ENCODE measurements around the gene NPB. TPM values are rescaled to one million over a fixed set of nuclear protein-coding genes. Genes with fewer than 3 reads are reported as not detected.

Gene NPB
- polyA plus RNA-seq, 1 of the 3 experiments (the other 2 are of a cell fraction): 2.4 TPM

DNA sequence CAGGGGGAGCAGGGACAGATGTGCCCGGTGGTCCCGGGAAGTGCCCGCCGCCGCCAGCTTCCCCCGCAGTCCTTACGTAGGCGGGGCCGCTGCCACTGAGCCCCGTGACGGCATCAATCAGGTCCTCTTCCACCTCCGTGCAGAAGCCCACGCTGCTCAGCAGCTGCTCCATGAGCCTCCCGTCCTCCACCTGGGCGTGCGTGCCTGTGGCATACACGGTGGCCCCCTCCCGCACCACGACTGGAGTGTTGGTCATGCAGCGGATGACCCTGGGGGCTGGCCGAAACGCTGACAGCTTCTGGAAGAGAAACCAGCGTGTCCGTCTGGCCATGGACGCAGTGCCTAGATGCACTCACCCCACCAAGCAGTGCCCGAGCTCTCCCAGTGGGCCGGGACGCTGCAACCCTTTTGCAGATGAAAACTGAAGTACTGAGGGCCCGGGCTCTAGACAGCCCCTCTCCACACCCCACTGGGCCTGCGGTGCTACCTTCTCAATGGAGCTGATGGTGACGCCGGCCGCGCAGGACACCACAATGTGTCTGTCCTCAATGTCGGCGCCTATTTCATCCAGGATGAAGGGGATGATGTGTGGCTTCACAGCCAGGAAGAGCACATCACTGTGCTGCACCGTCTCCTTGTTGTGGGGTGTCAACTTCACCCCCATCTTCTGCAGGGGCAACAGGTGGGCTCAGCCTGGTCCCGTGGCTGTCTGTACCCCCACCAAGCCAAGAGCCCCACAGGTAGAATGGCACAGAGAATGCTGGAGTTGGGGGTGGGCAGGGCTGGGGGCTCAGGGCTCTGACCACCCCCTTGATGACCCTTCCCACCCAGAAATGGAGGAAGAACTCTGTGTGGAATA lies 33.0 kb downstream of the NPB start:
- H2AFZ ChIP-seq (ENCODE audit: low read depth): no peak overlapping the region
- no peak overlapping the region for H3K4me3 ChIP-seq (ENCODE audit: low read depth in 2 of 2, low read length in 1 of 2)

DNA sequence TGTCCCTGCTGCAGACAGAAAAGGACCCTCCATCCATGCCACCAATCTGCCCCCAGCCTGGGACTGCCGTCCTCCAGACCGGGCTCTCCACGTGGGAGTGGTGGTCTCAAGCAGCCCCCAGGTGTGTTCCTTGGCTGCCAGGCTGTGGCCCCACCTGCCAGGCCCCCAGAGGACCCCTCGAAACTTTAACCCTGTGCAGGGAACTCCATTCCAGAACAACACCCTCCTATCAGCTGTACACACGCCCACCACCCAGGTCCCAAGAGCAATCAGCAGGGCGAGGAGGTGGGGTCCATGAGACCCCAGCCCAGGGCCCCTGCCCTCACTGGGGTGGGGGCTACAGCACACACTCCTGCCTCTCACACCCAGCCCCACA lies 33.7 kb downstream of the NPB start:
- ChIA-PET POLR2A (interaction anchor here (1.2 to 4.0 kb wide), 3 partner anchors 8 to 26 kb away, joined by 3 to 34 read pairs (median 11); partner anchors contain the start of gene MAFG), CTCF (interaction anchor here (1.2 to 17.7 kb wide), 6 partner anchors 8 to 101 kb away, joined by 3 to 216 read pairs (median 24); partner anchors contain the start of genes CENPX, LRRC45, MAFG and NOTUM)
- TF ChIP-seq, protein P1, sequence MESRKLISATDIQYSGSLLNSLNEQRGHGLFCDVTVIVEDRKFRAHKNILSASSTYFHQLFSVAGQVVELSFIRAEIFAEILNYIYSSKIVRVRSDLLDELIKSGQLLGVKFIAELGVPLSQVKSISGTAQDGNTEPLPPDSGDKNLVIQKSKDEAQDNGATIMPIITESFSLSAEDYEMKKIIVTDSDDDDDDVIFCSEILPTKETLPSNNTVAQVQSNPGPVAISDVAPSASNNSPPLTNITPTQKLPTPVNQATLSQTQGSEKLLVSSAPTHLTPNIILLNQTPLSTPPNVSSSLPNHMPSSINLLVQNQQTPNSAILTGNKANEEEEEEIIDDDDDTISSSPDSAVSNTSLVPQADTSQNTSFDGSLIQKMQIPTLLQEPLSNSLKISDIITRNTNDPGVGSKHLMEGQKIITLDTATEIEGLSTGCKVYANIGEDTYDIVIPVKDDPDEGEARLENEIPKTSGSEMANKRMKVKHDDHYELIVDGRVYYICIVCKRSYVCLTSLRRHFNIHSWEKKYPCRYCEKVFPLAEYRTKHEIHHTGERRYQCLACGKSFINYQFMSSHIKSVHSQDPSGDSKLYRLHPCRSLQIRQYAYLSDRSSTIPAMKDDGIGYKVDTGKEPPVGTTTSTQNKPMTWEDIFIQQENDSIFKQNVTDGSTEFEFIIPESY (IDR thresholded peaks at IDR 0.05; ENCODE audit: borderline replicate concordance, low read depth): no peak
- TF ChIP-seq CHD2 (IDR thresholded peaks at IDR 0.05; ENCODE audit: low read length, partially characterized antibody): no peak
- TF ChIP-seq, protein P2, sequence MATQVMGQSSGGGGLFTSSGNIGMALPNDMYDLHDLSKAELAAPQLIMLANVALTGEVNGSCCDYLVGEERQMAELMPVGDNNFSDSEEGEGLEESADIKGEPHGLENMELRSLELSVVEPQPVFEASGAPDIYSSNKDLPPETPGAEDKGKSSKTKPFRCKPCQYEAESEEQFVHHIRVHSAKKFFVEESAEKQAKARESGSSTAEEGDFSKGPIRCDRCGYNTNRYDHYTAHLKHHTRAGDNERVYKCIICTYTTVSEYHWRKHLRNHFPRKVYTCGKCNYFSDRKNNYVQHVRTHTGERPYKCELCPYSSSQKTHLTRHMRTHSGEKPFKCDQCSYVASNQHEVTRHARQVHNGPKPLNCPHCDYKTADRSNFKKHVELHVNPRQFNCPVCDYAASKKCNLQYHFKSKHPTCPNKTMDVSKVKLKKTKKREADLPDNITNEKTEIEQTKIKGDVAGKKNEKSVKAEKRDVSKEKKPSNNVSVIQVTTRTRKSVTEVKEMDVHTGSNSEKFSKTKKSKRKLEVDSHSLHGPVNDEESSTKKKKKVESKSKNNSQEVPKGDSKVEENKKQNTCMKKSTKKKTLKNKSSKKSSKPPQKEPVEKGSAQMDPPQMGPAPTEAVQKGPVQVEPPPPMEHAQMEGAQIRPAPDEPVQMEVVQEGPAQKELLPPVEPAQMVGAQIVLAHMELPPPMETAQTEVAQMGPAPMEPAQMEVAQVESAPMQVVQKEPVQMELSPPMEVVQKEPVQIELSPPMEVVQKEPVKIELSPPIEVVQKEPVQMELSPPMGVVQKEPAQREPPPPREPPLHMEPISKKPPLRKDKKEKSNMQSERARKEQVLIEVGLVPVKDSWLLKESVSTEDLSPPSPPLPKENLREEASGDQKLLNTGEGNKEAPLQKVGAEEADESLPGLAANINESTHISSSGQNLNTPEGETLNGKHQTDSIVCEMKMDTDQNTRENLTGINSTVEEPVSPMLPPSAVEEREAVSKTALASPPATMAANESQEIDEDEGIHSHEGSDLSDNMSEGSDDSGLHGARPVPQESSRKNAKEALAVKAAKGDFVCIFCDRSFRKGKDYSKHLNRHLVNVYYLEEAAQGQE (IDR thresholded peaks at IDR 0.05; ENCODE audit: low read depth, low read length): no peak
- TF ChIP-seq GABPA (IDR thresholded peaks at IDR 0.05; ENCODE audit: low read depth): no peak
- no peak for TF ChIP-seq SMC3 (IDR thresholded peaks at IDR 0.05; ENCODE audit: low read depth, low read length)
- no peak for TF ChIP-seq GATA2 (CRISPR knock-in tag; IDR thresholded peaks at IDR 0.05)
- TF ChIP-seq ELF1 (IDR thresholded peaks at IDR 0.05): no peak
- peaks cover 6 to 19% of the 10 kb centered on the region in 2 experiments; a peak in 2 of 4 replicates for H3K4me1 ChIP-seq (ENCODE audit: control insufficient read depth in 1 of 2, insufficient read depth in 2 of 2, low read depth in 1 of 2, low read length in 1 of 2)
- WGBS (ENCODE audit: low lambda C conversion rate): 90% methylated on average over 6 of the region's 6 CpGs
- peaks cover 0 to 20% of the 10 kb centered on the region in 2 experiments for H3K36me3 ChIP-seq (replicated peaks in 1 of 2; ENCODE audit: control insufficient read depth in 1 of 2, insufficient read depth in 2 of 2, low read length in 1 of 2)
- H3F3A ChIP-seq (replicated peaks; ENCODE audit: insufficient read depth): peaks cover 10% of the 10 kb centered on the region
- H3K4me3 ChIP-seq (ENCODE audit: low read depth in 2 of 2, low read length in 1 of 2): peak overlapping the region; percentile 24 to 100
- peaks cover 19% of the 10 kb centered on the region for H3K79me2 ChIP-seq (ENCODE audit: insufficient read depth)
- no peak for DNase-seq
- H3K9me3 ChIP-seq: no peaks in the 10 kb centered on the region
- H3K4me2 ChIP-seq: peak overlapping the region; percentile 100
- peak overlapping the region; percentile 91; the same call in 1 of the 2 replicates for H3K9ac ChIP-seq
- peaks cover 7% of the 10 kb centered on the region; the same call in 1 of the 2 replicates for H4K20me1 ChIP-seq (ENCODE audit: insufficient read depth)
- H3K27me3 ChIP-seq (ENCODE audit: insufficient read depth): no peaks in the 10 kb centered on the region
- no peak overlapping the region for H2AFZ ChIP-seq (ENCODE audit: low read depth)
- no peaks in the 10 kb centered on the region for H3K9me2 ChIP-seq
- no peak overlapping the region for H3K27ac ChIP-seq (ENCODE audit: low read depth in 2 of 2, low read length in 1 of 2)

More for the DNA sequence above, 33.0 kb downstream of the NPB start:
- Histone ChIP-seq H3K27me3 (ENCODE audit: insufficient read depth) (no peaks in the 10 kb centered on the region), H3K9me3 (no peaks in the 10 kb centered on the region), H3K4me2 (peak overlapping the region; percentile 100), H3K36me3 (replicated peaks in 1 of 2; ENCODE audit: control insufficient read depth in 1 of 2, insufficient read depth in 2 of 2, low read length in 1 of 2) (peaks cover 0 to 20% of the 10 kb centered on the region in 2 experiments), H3K4me1 (ENCODE audit: control insufficient read depth in 1 of 2, insufficient read depth in 2 of 2, low read depth in 1 of 2, low read length in 1 of 2) (peaks cover 6 to 19% of the 10 kb centered on the region in 2 experiments; a peak in 2 of 4 replicates), H4K20me1 (ENCODE audit: insufficient read depth) (peaks cover 7% of the 10 kb centered on the region; the same call in 1 of the 2 replicates), H3K9me2 (no peaks in the 10 kb centered on the region), H3K9ac (no peak overlapping the region), H3F3A (replicated peaks; ENCODE audit: insufficient read depth) (peaks cover 16% of the 10 kb centered on the region), H3K79me2 (ENCODE audit: insufficient read depth) (peaks cover 19% of the 10 kb centered on the region), H3K27ac (ENCODE audit: low read depth in 2 of 2, low read length in 1 of 2) (no peak overlapping the region)
- ChIA-PET POLR2A (interaction anchor here (0.5 to 4.0 kb wide), 2 partner anchors 7 to 73 kb away, joined by 3 to 34 read pairs; partner anchors contain the start of gene MAFG), CTCF (interaction anchor here (0.8 to 4.2 kb wide), 5 partner anchors 25 to 101 kb away, joined by 3 to 47 read pairs (median 6); partner anchors contain the start of genes CENPX and LRRC45)
- TF ChIP-seq, protein P2 (IDR thresholded peaks at IDR 0.05; ENCODE audit: low read depth, low read length): no peak
- no peak for TF ChIP-seq RXRA (IDR thresholded peaks at IDR 0.05; ENCODE audit: borderline replicate concordance, low read depth)
- TF ChIP-seq RAD21 (IDR thresholded peaks at IDR 0.05; ENCODE audit: low read length): no peak
- WGBS (ENCODE audit: low lambda C conversion rate): 93% methylated on average over 31 of the region's 38 CpGs
- DNase-seq: no peak
